SK-N-SH (cell line): ENCODE data around the gene TENT4A. TPM values are rescaled to one million over a fixed set of nuclear protein-coding genes. Genes with fewer than 3 reads are reported as not detected.

Experiments
- CTCF ChIA-PET: fragments of 300-600, 350-600 bp; formaldehyde crosslinking; extraction: SDS; loops from one replicate; lab custom pipeline; 2021; lab: Yijun Ruan, JAX
- POLR2A ChIA-PET: fragments of 350-600 bp; sonication (Branson Sonifier 250); formaldehyde crosslinking; extraction: SDS; loops from one replicate; lab custom pipeline; 2020; ENCODE audit warnings: antibody characterized with exemption, inconsistent platforms; lab: Yijun Ruan, JAX
- DNase-seq: peaks from one replicate; pipeline ENCODE4 v3.0.0; 2012
- H2AFZ ChIP-seq: fragments of 200-600 bp; sonication (generic); 2 replicates; pipeline ENCODE4 v1.8.1; 2016; ENCODE audit warnings: antibody characterized with exemption, mild to moderate bottlenecking, low read depth
- H3F3A ChIP-seq: fragments of 200-600 bp; sonication (generic); replicated peaks from 2 replicates; pipeline ENCODE3; 2016; ENCODE audit warnings: antibody characterized with exemption, mild to moderate bottlenecking; ENCODE audit not compliant: insufficient read depth
- H3K27ac ChIP-seq, 2 experiments: fragments of 200-500 bp in 1 of 2; fragments of 200-600 bp in 1 of 2; sonication (Bioruptor generic) in 1 of 2; sonication (generic), shearing (Covaris generic) in 1 of 2; 2 replicates each; pipeline versions ENCODE4 v1.5.1 to v1.6.1; 2014 to 2016; ENCODE audit warnings: low read depth in 2 of 2, inconsistent platforms in 1 of 2, low read length in 1 of 2, mild to moderate bottlenecking in 1 of 2, mixed read lengths in 1 of 2
- H3K27me3 ChIP-seq: fragments of 200-600 bp; sonication (generic), shearing (Covaris generic); 2 replicates; pipeline ENCODE4 v1.6.1; 2016; ENCODE audit warnings: mixed run types; ENCODE audit not compliant: insufficient read depth
- H3K36me3 ChIP-seq, 2 experiments: fragments of 200-500 bp in 1 of 2; fragments of 200-600 bp in 1 of 2; sonication (Bioruptor generic) in 1 of 2; sonication (generic) in 1 of 2; replicated peaks in 1 of 2; 2 replicates each; pipeline versions ENCODE3 to v1.5.1; 2014 to 2016; ENCODE audit warnings: low read length in 1 of 2, mild to moderate bottlenecking in 1 of 2; ENCODE audit not compliant: insufficient read depth in 2 of 2, control insufficient read depth in 1 of 2
- H3K4me1 ChIP-seq, 2 experiments: fragments of 200-500 bp in 1 of 2; fragments of 200-600 bp in 1 of 2; sonication (Bioruptor generic) in 1 of 2; sonication (generic), shearing (Covaris generic) in 1 of 2; 2 replicates each; pipeline versions ENCODE4 v1.5.1 to v1.6.1; 2014 to 2016; ENCODE audit warnings: low read depth in 1 of 2, low read length in 1 of 2, mixed run types in 1 of 2; ENCODE audit not compliant: insufficient read depth in 2 of 2, control insufficient read depth in 1 of 2
- H3K4me2 ChIP-seq: fragments of 200-600 bp; sonication (generic), shearing (Covaris generic); 2 replicates; pipeline ENCODE4 v1.6.1; 2017; ENCODE audit warnings: mixed run types
- H3K4me3 ChIP-seq, 2 experiments: fragments of 200-500 bp in 1 of 2; fragments of 200-600 bp in 1 of 2; sonication (Bioruptor generic) in 1 of 2; sonication (generic), shearing (Covaris generic) in 1 of 2; 2 replicates each; pipeline versions ENCODE4 v1.5.1 to v1.8.1; 2014 to 2016; ENCODE audit warnings: low read depth in 2 of 2, inconsistent platforms in 1 of 2, low read length in 1 of 2, mild to moderate bottlenecking in 1 of 2, mixed read lengths in 1 of 2, moderate library complexity in 1 of 2
- H3K79me2 ChIP-seq: fragments of 200-600 bp; sonication (generic); 2 replicates; pipeline ENCODE4 v1.8.1; 2017; ENCODE audit warnings: mild to moderate bottlenecking; ENCODE audit not compliant: insufficient read depth
- H3K9ac ChIP-seq: fragments of 200-600 bp; sonication (generic); 2 replicates; pipeline ENCODE4 v1.6.1; 2017; ENCODE audit warnings: mixed run types
- H3K9me2 ChIP-seq: fragments of 200-600 bp; sonication (generic); 2 replicates; pipeline ENCODE4 v1.6.1; 2017; ENCODE audit warnings: mixed run types
- H3K9me3 ChIP-seq: fragments of 200-600 bp; sonication (generic); 2 replicates; pipeline ENCODE4 v1.6.1; 2017; ENCODE audit warnings: mixed run types, mild to moderate bottlenecking, moderate library complexity
- H4K20me1 ChIP-seq: fragments of 200-600 bp; sonication (generic); 2 replicates; pipeline ENCODE4 v1.6.1; 2017; ENCODE audit warnings: mild to moderate bottlenecking, mixed run types; ENCODE audit not compliant: insufficient read depth
- ELF1 ChIP-seq: IDR thresholded peaks from 2 replicates; pipeline ENCODE4 v1.4.0; 2012
- EP300 ChIP-seq, 2 experiments: IDR thresholded peaks; 2 replicates each; pipeline versions ENCODE4 v1.4.0 to v1.6.1; 2012; ENCODE audit warnings: borderline replicate concordance in 1 of 2, low read depth in 1 of 2, low read length in 1 of 2
- EZH2phosphoT487 ChIP-seq: fragments of 200-600 bp; sonication (generic); IDR thresholded peaks from 2 replicates; pipeline ENCODE4 v1.6.1; 2017; ENCODE audit warnings: low read depth, mixed run types, mild to moderate bottlenecking, antibody characterized with exemption, moderate library complexity, borderline replicate concordance
- FOXJ3 ChIP-seq: sonication (generic); formaldehyde crosslinking; IDR thresholded peaks from 2 replicates; pipeline ENCODE4 v1.5.1; 2020; ENCODE audit warnings: mild to moderate bottlenecking, missing genetic modification reagents
- JUND ChIP-seq: IDR thresholded peaks from 2 replicates; pipeline ENCODE4 v1.4.0; 2012
- NFIC ChIP-seq: IDR thresholded peaks from 2 replicates; pipeline ENCODE4 v1.4.0; 2012; ENCODE audit warnings: borderline replicate concordance
- POLR2AphosphoS5 ChIP-seq: IDR thresholded peaks from 2 replicates; pipeline ENCODE4 v1.6.1; 2012; ENCODE audit warnings: low read depth, low read length
- RAD21 ChIP-seq: IDR thresholded peaks from 2 replicates; pipeline ENCODE4 v1.6.1; 2012; ENCODE audit warnings: mild to moderate bottlenecking, low read length
- RCOR1 ChIP-seq: fragments of 150-350 bp; IDR thresholded peaks from 2 replicates; pipeline ENCODE4 v1.6.1; 2017; ENCODE audit warnings: antibody characterized with exemption, low read length
- SIN3A ChIP-seq: IDR thresholded peaks from 2 replicates; pipeline ENCODE4 v1.6.1; 2012; ENCODE audit warnings: low read depth, mild to moderate bottlenecking, low read length, moderate library complexity, borderline replicate concordance
- YY1 ChIP-seq: IDR thresholded peaks from 2 replicates; pipeline ENCODE4 v1.4.0; 2012; ENCODE audit warnings: low read depth, mild to moderate bottlenecking
- WGBS: methylation state at CpG from one replicate; pipeline ENCODE4 v1.1.6; 2017; ENCODE audit warnings: low lambda C conversion rate; 5-methylcytosine and 5-hydroxymethylcytosine counted together
- polyA plus RNA-seq, 3 experiments: library from polyadenylated mRNA; depleted of rRNA; stranded (reverse); fragments of >200 nt; gene quantifications; 2 replicates each; pipeline ENCODE4 v1.2.3, GENCODE V29; 2012
- TF ChIP-seq, protein P1 (sequence below): fragments of 150-350 bp; IDR thresholded peaks from 2 replicates; pipeline ENCODE4 v1.6.1; 2016; ENCODE audit warnings: mild to moderate bottlenecking, low read depth, low read length
- TF ChIP-seq, protein P2 (sequence below): IDR thresholded peaks from 2 replicates; pipeline ENCODE4 v1.6.1; 2012; ENCODE audit warnings: mild to moderate bottlenecking, low read depth, low read length, moderate library complexity

The TENT4A gene
- polyA plus RNA-seq, 1 of the 3 experiments (the other 2 are of a cell fraction): 6.0 TPM

- TF ChIP-seq YY1 (no peak), EZH2phosphoT487 (no peak), FOXJ3 (CRISPR knock-in tag) (no peak), POLR2AphosphoS5 (no peak), NFIC (no peak), RCOR1 (no peak), EP300 (IDR thresholded peaks at IDR 0.05; ENCODE audit: borderline replicate concordance in 1 of 2, low read depth in 1 of 2, low read length in 1 of 2) (no peak), RAD21 (no peak)
- TF ChIP-seq, all 33 proteins: peak for 0
- H3K27ac ChIP-seq: no peak overlapping the region
- no peaks in the 10 kb centered on the region; the same call in 1 of the 2 replicates for H3K27me3 ChIP-seq
- H3K79me2 ChIP-seq: no peaks in the 10 kb centered on the region
- ChIA-PET CTCF (interaction anchor here (1.1 to 1.5 kb wide), 3 partner anchors 9 to 21 kb away, joined by 3 to 5 read pairs (median 3); no protein-coding TSS in a partner anchor), POLR2A (no interaction called here)
- no peak overlapping the region for H3K4me2 ChIP-seq
- no peak overlapping the region for H3K4me3 ChIP-seq
- H3K4me1 ChIP-seq: no peaks in the 10 kb centered on the region
- H3K9me2 ChIP-seq: no peaks in the 10 kb centered on the region
- DNase-seq: no peak
- WGBS: 54% methylated on average over 8 of the region's 8 CpGs
- H3F3A ChIP-seq: no peaks in the 10 kb centered on the region
- no peak overlapping the region for H2AFZ ChIP-seq
- H3K36me3 ChIP-seq: no peaks in the 10 kb centered on the region
- no peaks in the 10 kb centered on the region for H3K9me3 ChIP-seq
- H4K20me1 ChIP-seq: no peaks in the 10 kb centered on the region
- H3K9ac ChIP-seq: no peak overlapping the region
Observed at GRCh38 chr5:6790346-6790865, 77.2 kb downstream of the TENT4A start.

GRCh38 chr5:6791031-6791430 is 77.8 kb downstream of the TENT4A start:
- H2AFZ ChIP-seq: no peak overlapping the region
- H3K9me2 ChIP-seq: no peaks in the 10 kb centered on the region
- H3K79me2 ChIP-seq: no peaks in the 10 kb centered on the region
- DNase-seq: no peak
- no peak overlapping the region for H3K4me3 ChIP-seq
- 62% methylated on average over 10 of the region's 10 CpGs for WGBS
- POLR2A ChIA-PET: no interaction called here
- no peak overlapping the region for H3K4me2 ChIP-seq
- H3K36me3 ChIP-seq: no peaks in the 10 kb centered on the region
- H3K27ac ChIP-seq: no peak overlapping the region
- TF ChIP-seq, protein P1, sequence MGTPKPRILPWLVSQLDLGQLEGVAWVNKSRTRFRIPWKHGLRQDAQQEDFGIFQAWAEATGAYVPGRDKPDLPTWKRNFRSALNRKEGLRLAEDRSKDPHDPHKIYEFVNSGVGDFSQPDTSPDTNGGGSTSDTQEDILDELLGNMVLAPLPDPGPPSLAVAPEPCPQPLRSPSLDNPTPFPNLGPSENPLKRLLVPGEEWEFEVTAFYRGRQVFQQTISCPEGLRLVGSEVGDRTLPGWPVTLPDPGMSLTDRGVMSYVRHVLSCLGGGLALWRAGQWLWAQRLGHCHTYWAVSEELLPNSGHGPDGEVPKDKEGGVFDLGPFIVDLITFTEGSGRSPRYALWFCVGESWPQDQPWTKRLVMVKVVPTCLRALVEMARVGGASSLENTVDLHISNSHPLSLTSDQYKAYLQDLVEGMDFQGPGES: no peak
- no peak for TF ChIP-seq ELF1
- no peak for TF ChIP-seq FOXJ3 (CRISPR knock-in tag)
- no peaks in the 10 kb centered on the region for H3K9me3 ChIP-seq
- H4K20me1 ChIP-seq: no peaks in the 10 kb centered on the region
- H3K27me3 ChIP-seq: no peaks in the 10 kb centered on the region; the same call in 1 of the 2 replicates
- no peaks in the 10 kb centered on the region for H3K4me1 ChIP-seq
- no peak overlapping the region for H3K9ac ChIP-seq
- H3F3A ChIP-seq: no peaks in the 10 kb centered on the region
- CTCF ChIA-PET: no interaction called here

DNA sequence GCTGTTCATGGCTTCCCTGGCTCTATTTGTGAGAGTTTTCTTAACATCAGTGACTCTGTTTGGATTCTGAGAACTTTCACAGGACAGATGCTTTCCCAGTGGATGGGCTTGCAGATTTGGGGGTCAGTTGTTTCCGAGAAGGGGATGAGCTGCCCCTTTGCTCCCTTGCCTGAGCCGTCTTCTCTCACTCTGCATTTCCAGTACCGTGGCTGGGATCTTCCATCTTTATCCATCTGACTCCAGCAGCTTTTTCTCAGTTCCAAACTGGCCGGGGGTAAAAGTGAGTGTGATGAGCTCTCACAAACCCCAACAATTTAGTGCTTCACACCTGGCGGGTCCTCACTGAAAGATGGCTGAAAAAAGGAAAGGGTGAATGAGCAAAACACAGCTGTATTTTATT is 79.1 kb downstream of the TENT4A start:
- no peak overlapping the region for H3K9ac ChIP-seq
- CTCF ChIA-PET: interaction anchor here (1.0 kb wide), 1 partner anchor 9 kb away, joined by 3 read pairs; no protein-coding TSS in a partner anchor

More for the DNA sequence above, 79.1 kb downstream of the TENT4A start:
- Histone ChIP-seq H2AFZ (no peak overlapping the region), H3K4me1 (no peaks in the 10 kb centered on the region), H3K79me2 (no peaks in the 10 kb centered on the region), H3K4me3 (no peak overlapping the region), H3K27ac (no peak overlapping the region), H3K9me2 (no peaks in the 10 kb centered on the region), H3K36me3 (no peaks in the 10 kb centered on the region), H4K20me1 (no peaks in the 10 kb centered on the region), H3K27me3 (no peaks in the 10 kb centered on the region; the same call in 1 of the 2 replicates), H3F3A (no peaks in the 10 kb centered on the region), H3K9me3 (no peaks in the 10 kb centered on the region), H3K4me2 (no peak overlapping the region)
- DNase-seq: no peak
- TF ChIP-seq SIN3A (no peak), JUND (no peak), RCOR1 (no peak)
- TF ChIP-seq, protein P2, sequence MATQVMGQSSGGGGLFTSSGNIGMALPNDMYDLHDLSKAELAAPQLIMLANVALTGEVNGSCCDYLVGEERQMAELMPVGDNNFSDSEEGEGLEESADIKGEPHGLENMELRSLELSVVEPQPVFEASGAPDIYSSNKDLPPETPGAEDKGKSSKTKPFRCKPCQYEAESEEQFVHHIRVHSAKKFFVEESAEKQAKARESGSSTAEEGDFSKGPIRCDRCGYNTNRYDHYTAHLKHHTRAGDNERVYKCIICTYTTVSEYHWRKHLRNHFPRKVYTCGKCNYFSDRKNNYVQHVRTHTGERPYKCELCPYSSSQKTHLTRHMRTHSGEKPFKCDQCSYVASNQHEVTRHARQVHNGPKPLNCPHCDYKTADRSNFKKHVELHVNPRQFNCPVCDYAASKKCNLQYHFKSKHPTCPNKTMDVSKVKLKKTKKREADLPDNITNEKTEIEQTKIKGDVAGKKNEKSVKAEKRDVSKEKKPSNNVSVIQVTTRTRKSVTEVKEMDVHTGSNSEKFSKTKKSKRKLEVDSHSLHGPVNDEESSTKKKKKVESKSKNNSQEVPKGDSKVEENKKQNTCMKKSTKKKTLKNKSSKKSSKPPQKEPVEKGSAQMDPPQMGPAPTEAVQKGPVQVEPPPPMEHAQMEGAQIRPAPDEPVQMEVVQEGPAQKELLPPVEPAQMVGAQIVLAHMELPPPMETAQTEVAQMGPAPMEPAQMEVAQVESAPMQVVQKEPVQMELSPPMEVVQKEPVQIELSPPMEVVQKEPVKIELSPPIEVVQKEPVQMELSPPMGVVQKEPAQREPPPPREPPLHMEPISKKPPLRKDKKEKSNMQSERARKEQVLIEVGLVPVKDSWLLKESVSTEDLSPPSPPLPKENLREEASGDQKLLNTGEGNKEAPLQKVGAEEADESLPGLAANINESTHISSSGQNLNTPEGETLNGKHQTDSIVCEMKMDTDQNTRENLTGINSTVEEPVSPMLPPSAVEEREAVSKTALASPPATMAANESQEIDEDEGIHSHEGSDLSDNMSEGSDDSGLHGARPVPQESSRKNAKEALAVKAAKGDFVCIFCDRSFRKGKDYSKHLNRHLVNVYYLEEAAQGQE: no peak
- 39% methylated on average over 5 of the region's 5 CpGs for WGBS
- POLR2A ChIA-PET: no interaction called here
